HAP-1 (cell line): ENCODE data around the gene HSFX4.
"Not testable (repeated sequence)": the region's sequence is repeated elsewhere in the genome, so short reads cannot be mapped to it uniquely, and the experiment has no call there.

Experiments
- DNase-seq, 2 experiments: peaks; one replicate each; pipeline ENCODE4 v3.0.0-alpha.2; 2016 to 2020; ENCODE audit warnings: low spot score in 2 of 2
- H3K27me3 ChIP-seq: fragments of 250-450 bp; sonication (Bioruptor Pico); 2 replicates; pipeline ENCODE4 v1.5.1; 2020; ENCODE audit warnings: low read depth, mild to moderate bottlenecking, moderate library complexity
- H3K36me3 ChIP-seq: fragments of 250-450 bp; sonication (Bioruptor Pico); replicated peaks from 2 replicates; pipeline ENCODE4 v1.5.1; 2020; ENCODE audit warnings: mild to moderate bottlenecking
- H3K4me1 ChIP-seq: fragments of 250-450 bp; sonication (Bioruptor Pico); 2 replicates; pipeline ENCODE4 v1.5.1; 2020; ENCODE audit warnings: mild to moderate bottlenecking
- H3K4me3 ChIP-seq: fragments of 250-450 bp; sonication (Bioruptor Pico); 2 replicates; pipeline ENCODE4 v1.5.1; 2020; ENCODE audit warnings: mild to moderate bottlenecking, moderate library complexity
- H3K9me3 ChIP-seq: fragments of 250-450 bp; sonication (Bioruptor Pico); 2 replicates; pipeline ENCODE4 v1.5.1; 2020; ENCODE audit warnings: mild to moderate bottlenecking, moderate library complexity
- in situ Hi-C: fragments of 300-500 bp; cut with MboI; formaldehyde crosslinking; loops from 3 replicates; pipeline ENCODE4 v1.14.3; 2020; ENCODE audit warnings: low sequenced_read_pairs, inconsistent platforms, mixed read lengths

HSFX4 gene

DNA sequence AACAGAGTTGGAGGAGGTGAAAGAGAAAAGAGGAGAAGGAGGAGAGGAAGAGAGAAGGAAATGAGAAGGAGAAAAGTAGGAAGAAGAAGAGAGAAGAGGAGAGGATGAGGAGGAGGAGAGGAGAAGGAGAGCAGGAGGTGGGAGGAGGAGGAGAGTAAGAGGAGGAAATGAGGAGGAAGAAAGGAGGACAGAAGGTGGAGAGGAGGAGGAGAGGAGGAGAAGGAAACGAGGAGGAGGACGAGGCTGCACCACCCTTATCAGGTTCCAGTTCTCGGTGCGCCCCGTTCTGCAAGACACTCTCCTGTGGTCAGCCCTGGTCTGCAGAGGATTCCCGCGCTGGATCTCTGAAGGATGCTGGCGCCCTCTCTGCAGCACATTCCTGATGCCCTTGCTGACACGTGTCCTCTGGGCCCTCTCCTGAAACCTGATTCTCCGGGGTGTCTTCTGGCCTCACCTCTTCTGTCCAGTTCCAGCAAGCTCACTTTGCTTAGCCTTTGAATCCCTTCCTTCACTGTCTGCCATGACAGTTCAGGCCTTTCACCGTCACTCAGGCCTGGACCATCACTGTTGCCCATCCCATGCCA is 15.8 kb downstream of the HSFX4 start:
- H3K9me3 ChIP-seq, H3K4me1 ChIP-seq, in situ Hi-C loops, H3K36me3 ChIP-seq, DNase-seq, H3K4me3 ChIP-seq, H3K27me3 ChIP-seq: not testable (repeated sequence)

DNA sequence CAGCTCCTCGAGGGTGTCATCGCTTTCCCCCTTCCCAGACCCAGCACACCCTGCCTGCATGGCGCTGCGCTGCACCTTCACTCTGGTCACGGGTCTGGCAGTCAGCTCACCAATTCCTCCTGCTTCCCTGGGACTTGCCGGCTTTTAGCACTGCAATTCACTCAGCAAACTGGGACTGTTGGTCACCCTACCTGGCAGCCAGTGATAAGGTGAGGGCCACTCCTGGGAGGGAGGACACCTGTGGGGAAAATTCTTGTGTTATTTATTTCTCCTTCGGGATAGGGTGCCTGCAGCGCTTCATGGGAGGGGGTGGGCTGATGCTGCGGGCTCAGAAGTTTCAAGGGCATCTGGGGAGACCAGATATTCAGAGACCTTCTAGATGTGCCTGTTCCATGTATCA is 16.4 kb downstream of the HSFX4 start:
- H3K27me3 ChIP-seq, H3K4me3 ChIP-seq, H3K9me3 ChIP-seq, H3K4me1 ChIP-seq, H3K36me3 ChIP-seq, in situ Hi-C loops, DNase-seq: not testable (repeated sequence)

DNA sequence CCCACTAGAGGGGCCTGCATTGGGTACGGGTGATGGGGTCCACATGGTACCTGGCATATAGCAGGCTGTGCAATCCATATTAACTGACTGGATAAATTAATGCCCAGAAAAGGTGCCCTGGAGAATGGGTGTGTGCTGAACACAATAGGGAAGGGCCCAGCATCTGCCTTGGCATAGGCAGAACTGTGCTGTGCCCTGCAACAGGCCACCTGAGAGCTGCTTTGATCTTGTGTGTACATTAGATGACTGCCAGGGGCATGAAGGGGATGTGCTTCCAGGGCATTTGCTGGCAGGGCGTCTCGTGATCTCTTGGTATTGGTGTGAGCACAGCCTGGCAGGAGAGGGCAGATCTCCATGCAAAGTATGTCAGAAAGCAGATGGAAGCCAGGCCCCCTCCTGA is 17.6 kb downstream of the HSFX4 start:
- DNase-seq, H3K4me1 ChIP-seq, H3K36me3 ChIP-seq, H3K9me3 ChIP-seq, H3K27me3 ChIP-seq, in situ Hi-C loops, H3K4me3 ChIP-seq: not testable (repeated sequence)

DNA sequence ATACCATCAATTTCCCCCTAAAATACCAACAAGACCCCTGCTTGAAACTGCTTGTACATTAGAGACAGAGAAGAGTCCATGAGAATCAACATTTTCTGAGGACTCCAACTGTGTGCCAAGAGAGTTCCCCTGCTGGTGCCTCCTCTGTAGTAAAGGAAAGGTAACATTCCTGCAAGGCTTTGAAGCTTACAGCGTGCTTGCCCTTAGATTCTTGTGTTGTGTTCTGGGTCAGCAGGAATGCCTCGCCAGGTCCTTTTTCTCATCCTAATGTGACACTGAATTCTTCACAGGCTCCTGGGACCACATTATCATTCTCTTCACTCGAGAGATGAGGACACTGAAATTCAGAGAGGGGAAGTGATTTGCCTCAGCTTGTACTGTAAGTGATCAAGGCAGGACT is 18.6 kb downstream of the HSFX4 start:
- Histone ChIP-seq H3K9me3 (no peaks in the 10 kb centered on the region), H3K36me3 (no peaks in the 10 kb centered on the region; the same call in 1 of the 2 replicates), H3K4me3 (no peak overlapping the region), H3K4me1 (no peaks in the 10 kb centered on the region), H3K27me3 (no peaks in the 10 kb centered on the region)
- in situ Hi-C loops, result no loop called here
- no peak for DNase-seq

DNA sequence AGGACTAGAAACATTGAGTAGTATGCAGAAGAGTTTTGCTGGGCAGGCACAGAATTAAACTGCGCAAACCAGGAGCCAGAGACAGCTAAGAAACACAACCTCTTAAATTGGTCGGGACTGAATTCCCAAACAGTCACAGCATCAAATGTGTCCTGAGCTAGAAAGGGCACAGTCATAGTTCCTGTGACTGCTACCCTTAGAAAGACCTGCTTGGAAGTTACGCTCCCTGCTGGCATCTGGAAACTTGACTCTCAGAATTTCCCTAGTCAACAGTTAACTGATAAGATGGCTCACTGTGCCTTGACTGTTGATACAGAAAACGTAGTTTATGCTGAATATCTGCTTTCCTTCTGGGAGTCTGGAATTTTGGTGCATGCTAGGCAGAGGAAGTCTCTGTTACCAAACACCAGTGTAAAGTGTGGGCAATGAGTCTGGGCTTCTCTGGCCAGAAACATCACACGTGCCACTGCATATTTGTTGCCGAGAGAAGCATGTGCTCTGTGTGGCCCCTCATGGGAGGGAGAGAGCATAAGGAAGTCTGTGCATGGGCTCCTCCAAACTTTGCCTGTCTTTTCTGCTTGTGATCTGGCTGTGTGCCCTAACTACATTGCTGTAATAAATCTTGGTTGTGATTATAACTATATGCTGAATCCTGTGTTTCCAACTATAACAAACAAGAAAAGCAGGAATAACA is 20.5 kb downstream of the HSFX4 start:
- Histone ChIP-seq H3K27me3 (no peaks in the 10 kb centered on the region), H3K4me1 (no peaks in the 10 kb centered on the region), H3K36me3 (no peaks in the 10 kb centered on the region; the same call in 1 of the 2 replicates), H3K9me3 (no peaks in the 10 kb centered on the region), H3K4me3 (no peak overlapping the region)
- in situ Hi-C loops, result loop anchor here (25.0 kb wide), 2 partner anchors 412 to 737 kb away; partner anchors contain the start of genes MAMLD1 and MTMR1
- no peak for DNase-seq

DNA sequence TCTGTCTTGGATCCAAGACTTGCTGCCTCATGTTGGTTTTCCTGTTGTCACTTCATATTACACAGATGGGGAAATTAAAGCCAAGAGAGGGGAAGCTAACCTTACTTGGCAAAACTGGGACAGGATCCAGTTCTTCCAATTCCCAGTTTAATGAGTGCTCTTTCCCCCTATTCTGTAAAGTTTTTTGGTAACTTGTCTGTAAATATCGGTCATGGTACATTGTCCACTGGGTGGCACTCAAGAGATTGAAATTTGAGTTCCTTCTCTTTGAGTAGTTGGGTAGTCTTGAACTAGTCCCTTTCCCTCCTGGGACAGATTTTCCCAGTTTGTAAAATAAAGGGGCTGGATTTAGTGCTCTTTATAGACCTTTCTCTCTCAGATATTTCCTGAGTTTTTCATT is 21.3 kb downstream of the HSFX4 start:
- no peak overlapping the region for H3K4me3 ChIP-seq
- in situ Hi-C loops, result loop anchor here (25.0 kb wide), 2 partner anchors 412 to 737 kb away; partner anchors contain the start of genes MAMLD1 and MTMR1
- DNase-seq, result peak; percentile 59 to 64
- no peaks in the 10 kb centered on the region for H3K27me3 ChIP-seq
- H3K4me1 ChIP-seq, result peaks cover 3% of the 10 kb centered on the region; the same call in 1 of the 2 replicates
- no peaks in the 10 kb centered on the region; the same call in 1 of the 2 replicates for H3K36me3 ChIP-seq
- no peaks in the 10 kb centered on the region for H3K9me3 ChIP-seq

DNA sequence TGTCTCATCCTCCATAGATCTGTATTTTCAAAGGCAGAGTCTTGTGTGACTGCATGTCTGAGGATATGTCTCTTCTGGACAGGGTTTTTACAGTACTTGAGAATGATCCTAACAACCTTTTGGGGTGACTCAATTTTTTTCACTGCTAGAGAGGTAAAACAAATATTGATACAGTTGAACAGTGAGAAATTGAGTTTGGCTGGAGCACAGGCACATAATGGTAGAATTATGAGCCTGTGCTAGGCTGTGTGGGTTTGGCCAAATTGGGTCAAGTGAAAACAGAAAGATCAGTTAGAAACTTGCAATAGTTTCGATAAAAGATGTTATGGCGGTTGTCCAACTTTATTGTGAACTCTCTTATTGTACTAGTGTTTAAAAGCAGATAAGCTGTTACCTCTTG is 32.2 kb downstream of the HSFX4 start:
- in situ Hi-C loops, result loop anchor here (25.0 kb wide), 2 partner anchors 401 to 726 kb away; partner anchors contain the start of genes MAMLD1 and MTMR1

DNA sequence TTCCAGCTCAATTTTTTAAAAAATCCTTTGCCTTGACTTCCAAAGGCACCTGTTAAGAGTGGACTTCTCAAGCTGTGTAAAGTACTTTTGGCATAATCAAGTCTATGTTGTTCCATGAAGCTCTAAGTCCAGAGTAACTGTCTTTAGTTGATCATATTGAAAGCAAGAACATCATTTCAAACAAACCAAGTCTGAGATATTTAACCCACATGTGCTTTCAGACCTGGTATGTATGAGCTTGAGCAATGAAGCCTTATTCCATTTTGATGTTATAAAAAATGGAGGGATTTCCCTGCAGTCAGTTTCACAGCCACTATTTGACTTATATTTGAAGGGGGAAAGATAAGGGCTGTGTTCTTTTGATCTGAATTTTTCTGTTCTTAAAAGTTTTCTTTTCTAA is 32.6 kb downstream of the HSFX4 start:
- peaks cover 2% of the 10 kb centered on the region; the same call in 1 of the 2 replicates for H3K36me3 ChIP-seq
- H3K4me3 ChIP-seq, result no peak overlapping the region
- no peaks in the 10 kb centered on the region for H3K27me3 ChIP-seq
- in situ Hi-C loops, result loop anchor here (25.0 kb wide), 2 partner anchors 400 to 725 kb away; partner anchors contain the start of genes MAMLD1 and MTMR1
- no peaks in the 10 kb centered on the region for H3K4me1 ChIP-seq
- DNase-seq, result no peak
- no peaks in the 10 kb centered on the region for H3K9me3 ChIP-seq

More for the DNA sequence above, 32.2 kb downstream of the HSFX4 start:
- no peaks in the 10 kb centered on the region for H3K27me3 ChIP-seq
- H3K9me3 ChIP-seq, result no peaks in the 10 kb centered on the region
- DNase-seq, result no peak
- peaks cover 2% of the 10 kb centered on the region; the same call in 1 of the 2 replicates for H3K36me3 ChIP-seq
- H3K4me1 ChIP-seq, result no peaks in the 10 kb centered on the region
- no peak overlapping the region for H3K4me3 ChIP-seq

DNA sequence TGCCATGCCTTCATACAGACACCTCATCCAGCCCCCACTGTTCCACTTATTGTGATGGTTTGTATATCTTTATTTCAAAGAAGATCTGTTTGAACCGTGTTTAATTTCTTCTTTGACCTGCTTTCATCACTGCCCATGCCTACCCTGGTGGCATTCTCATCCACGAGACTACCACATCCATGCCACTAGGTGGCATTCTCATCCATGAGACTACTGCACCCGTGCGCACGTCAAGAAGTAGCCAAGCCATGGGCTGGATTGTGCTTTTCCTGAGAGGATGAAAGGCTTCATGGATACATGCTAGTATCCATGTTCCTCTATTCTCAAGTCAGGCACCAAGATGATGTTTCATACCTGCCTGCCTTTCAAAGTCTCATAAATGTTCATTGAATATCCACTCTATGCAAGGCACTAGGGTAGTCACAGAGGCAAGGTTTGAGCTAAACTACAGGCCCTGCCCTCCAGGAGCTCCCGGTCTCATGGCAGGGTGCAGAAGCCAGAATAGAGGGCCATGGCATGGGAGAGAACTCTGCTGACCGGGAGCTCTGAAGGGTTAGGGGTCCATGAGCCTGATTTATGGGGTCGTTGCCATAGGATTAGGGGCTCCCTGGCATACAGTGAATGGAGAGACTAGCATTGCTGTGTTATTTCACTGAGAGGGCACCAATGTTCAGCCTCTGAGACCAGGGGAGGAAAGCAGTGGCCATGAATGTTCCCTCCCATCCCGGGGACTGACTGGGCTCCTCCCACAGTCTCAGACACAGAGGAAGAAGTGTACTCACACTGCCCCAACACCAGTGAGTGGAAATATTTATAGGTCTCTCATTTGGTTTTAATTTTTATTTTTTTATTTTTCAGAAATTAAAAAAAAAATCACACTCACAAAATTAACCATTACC is 33.7 kb downstream of the HSFX4 start:
- in situ Hi-C loops, result loop anchor here (25.0 kb wide), 2 partner anchors 399 to 724 kb away; partner anchors contain the start of genes MAMLD1 and MTMR1
- Histone ChIP-seq H3K9me3 (no peaks in the 10 kb centered on the region), H3K4me1 (no peaks in the 10 kb centered on the region), H3K4me3 (no peak overlapping the region), H3K36me3 (peaks cover 2% of the 10 kb centered on the region; the same call in 1 of the 2 replicates), H3K27me3 (no peaks in the 10 kb centered on the region)
- DNase-seq, result peak; percentile 54 to 63

DNA sequence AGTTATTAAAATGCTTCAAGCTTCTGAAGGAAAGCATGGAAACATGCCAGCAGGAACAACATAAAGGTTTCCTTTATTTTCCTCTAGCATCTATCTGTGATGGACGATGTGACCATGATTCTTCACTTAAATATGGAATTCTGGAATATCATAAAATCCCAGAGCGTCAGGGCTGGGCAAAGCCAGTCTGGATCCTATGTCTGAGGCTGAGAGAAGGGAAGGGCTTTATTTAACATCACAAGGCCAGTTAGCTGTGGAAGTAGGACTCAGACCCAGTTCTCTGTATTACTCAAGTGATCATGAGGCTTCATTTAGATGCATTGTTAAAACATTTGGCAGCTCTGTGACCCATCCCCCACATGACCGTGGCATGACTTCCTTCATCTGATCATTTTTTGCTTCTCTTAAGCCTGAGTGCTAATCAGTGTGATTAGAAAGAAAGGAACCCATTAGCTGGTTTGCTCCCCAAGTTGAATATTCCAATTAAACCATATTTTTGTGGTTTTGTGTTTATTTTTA is 49.8 kb downstream of the HSFX4 start:
- H3K4me3 ChIP-seq, result no peak overlapping the region
- H3K27me3 ChIP-seq, result no peaks in the 10 kb centered on the region
- H3K36me3 ChIP-seq, result no peaks in the 10 kb centered on the region
- no peaks in the 10 kb centered on the region for H3K4me1 ChIP-seq
- DNase-seq, result no peak
- in situ Hi-C loops, result no loop called here
- H3K9me3 ChIP-seq, result no peaks in the 10 kb centered on the region
